ENCODE data around the gene DSG4. TPM values are rescaled to one million over a fixed set of nuclear protein-coding genes. Genes with fewer than 3 reads are reported as not detected.

Gene DSG4
- polyA plus RNA-seq, 3 donors: not detected

- Histone ChIP-seq H3K27me3 (ENCODE audit: control insufficient read depth in 2 of 2, insufficient read depth in 2 of 2, low read length in 2 of 2) (no peaks in the 10 kb centered on the region), H3K79me2 (ENCODE audit: insufficient read depth, low read length) (no peaks in the 10 kb centered on the region), H4K20me1 (ENCODE audit: insufficient read depth, low read length) (no peaks in the 10 kb centered on the region), H3K9me3 (replicated peaks in 1 of 2; ENCODE audit: control insufficient read depth in 1 of 2, insufficient read depth in 1 of 2, low read length in 2 of 2) (no peaks in the 10 kb centered on the region), H3K36me3 (replicated peaks in 1 of 2; ENCODE audit: control insufficient read depth in 1 of 2, insufficient read depth in 2 of 2, low read length in 2 of 2) (no peaks in the 10 kb centered on the region), H3K9ac (ENCODE audit: insufficient read depth, low read length, poor library complexity, severe bottlenecking) (no peak overlapping the region), H2AFZ (ENCODE audit: insufficient read depth, low read depth, low read length, poor library complexity, severe bottlenecking) (no peak overlapping the region), H3K4me3 (replicated peaks in 1 of 3; ENCODE audit: low read depth in 2 of 3, low read length in 3 of 3) (no peak overlapping the region), H3K27ac (ENCODE audit: low read depth in 1 of 2, low read length in 2 of 2) (no peak overlapping the region), H3K4me1 (ENCODE audit: control insufficient read depth in 1 of 2, insufficient read depth in 2 of 2, low read length in 2 of 2) (peaks cover 0 to 12% of the 10 kb centered on the region in 2 donors), H3K4me2 (replicated peaks; ENCODE audit: extremely low read depth, low read length, poor library complexity, severe bottlenecking) (no peak overlapping the region)
- no CpG with 5 or more reads among the region's 4 CpGs for WGBS (ENCODE audit: insufficient coverage)
- Mint-ChIP-seq H3K4me3 (no peak overlapping the region), H3K36me3 (no peaks in the 10 kb centered on the region), H3K27me3 (ENCODE audit: low read depth in 3 of 3) (peaks cover 1 to 4% (median 3%) of the 10 kb centered on the region in 3 donors), H3K4me1 (peaks cover 15% of the 10 kb centered on the region), H3K27ac (no peak overlapping the region), H3K9me3 (peaks cover 0 to 2% (median 0%) of the 10 kb centered on the region in 7 donors)
- intact Hi-C loops (cut with micrococcal nuclease): no loop called here
- DNase-seq: no peak
- TF ChIP-seq CTCF (IDR thresholded peaks at IDR 0.05): no peak
Measured at GRCh38 chr18:31441493-31441892, 64.9 kb downstream of the DSG4 start.

- Mint-ChIP-seq H3K4me3 (no peak overlapping the region), H3K4me1 (peaks cover 15% of the 10 kb centered on the region), H3K36me3 (no peaks in the 10 kb centered on the region), H3K9me3 (peaks cover 0 to 1% (median 0%) of the 10 kb centered on the region in 7 donors), H3K27me3 (ENCODE audit: low read depth in 3 of 3) (peaks cover 0 to 4% (median 1%) of the 10 kb centered on the region in 3 donors), H3K27ac (no peak overlapping the region)
- DNase-seq: no peak
- Histone ChIP-seq H3K27ac (ENCODE audit: low read depth in 1 of 2, low read length in 2 of 2) (no peak overlapping the region), H2AFZ (ENCODE audit: insufficient read depth, low read depth, low read length, poor library complexity, severe bottlenecking) (no peak overlapping the region), H3K4me3 (replicated peaks in 1 of 3; ENCODE audit: low read depth in 2 of 3, low read length in 3 of 3) (no peak overlapping the region), H3K27me3 (ENCODE audit: control insufficient read depth in 2 of 2, insufficient read depth in 2 of 2, low read length in 2 of 2) (no peaks in the 10 kb centered on the region), H3K4me2 (replicated peaks; ENCODE audit: extremely low read depth, low read length, poor library complexity, severe bottlenecking) (no peak overlapping the region), H3K9me3 (replicated peaks in 1 of 2; ENCODE audit: control insufficient read depth in 1 of 2, insufficient read depth in 1 of 2, low read length in 2 of 2) (no peaks in the 10 kb centered on the region), H4K20me1 (ENCODE audit: insufficient read depth, low read length) (no peaks in the 10 kb centered on the region), H3K36me3 (replicated peaks in 1 of 2; ENCODE audit: control insufficient read depth in 1 of 2, insufficient read depth in 2 of 2, low read length in 2 of 2) (no peaks in the 10 kb centered on the region), H3K9ac (ENCODE audit: insufficient read depth, low read length, poor library complexity, severe bottlenecking) (no peak overlapping the region), H3K4me1 (ENCODE audit: control insufficient read depth in 1 of 2, insufficient read depth in 2 of 2, low read length in 2 of 2) (peaks cover 0 to 12% of the 10 kb centered on the region in 2 donors), H3K79me2 (ENCODE audit: insufficient read depth, low read length) (no peaks in the 10 kb centered on the region)
- intact Hi-C loops (cut with micrococcal nuclease): no loop called here
- no peak for TF ChIP-seq CTCF (IDR thresholded peaks at IDR 0.05)
- WGBS (ENCODE audit: insufficient coverage): no CpG with 5 or more reads among the region's 2 CpGs
Measured at GRCh38 chr18:31444142-31444541, 67.6 kb downstream of the DSG4 start.

Data from CD14-positive monocyte (primary cell).